IMR-90 (cell line): ENCODE measurements around the gene CCDC88A.

Experiments
- MXI1 ChIP-seq: IDR thresholded peaks from 2 replicates; pipeline ENCODE4 v1.6.1; 2012; ENCODE audit warnings: low read depth, mild to moderate bottlenecking, low read length, moderate library complexity, borderline replicate concordance
- POLR2A ChIP-seq: IDR thresholded peaks from 2 replicates; pipeline ENCODE4 v1.6.1; 2012; ENCODE audit warnings: mild to moderate bottlenecking, low read depth, low read length
- TF ChIP-seq, protein P1 (sequence below): conservative IDR thresholded peaks from 2 replicates; pipeline ENCODE4 v1.5.1; 2012; ENCODE audit warnings: mild to moderate bottlenecking, low read depth, low read length, improper control_type of control experiment

DNA sequence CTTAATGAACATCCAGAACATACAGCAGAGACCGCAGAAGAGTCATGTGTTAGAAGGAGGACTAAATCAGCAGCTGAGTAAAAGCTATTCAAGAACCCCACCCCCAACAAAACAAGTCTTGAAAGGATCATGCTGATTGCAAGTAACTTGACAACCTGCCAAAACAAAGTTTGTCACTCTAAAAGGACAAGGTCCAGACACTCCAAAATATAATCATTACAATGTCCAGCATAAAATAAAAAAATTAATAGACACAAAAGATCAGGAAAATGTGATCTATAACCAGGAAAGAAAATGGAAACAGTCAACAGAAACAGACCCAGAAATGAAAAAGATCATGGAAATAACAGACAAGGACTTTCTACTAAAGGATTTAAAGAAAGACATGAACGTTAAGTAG is 28.5 kb downstream of the CCDC88A start:
- TF ChIP-seq, protein P1, sequence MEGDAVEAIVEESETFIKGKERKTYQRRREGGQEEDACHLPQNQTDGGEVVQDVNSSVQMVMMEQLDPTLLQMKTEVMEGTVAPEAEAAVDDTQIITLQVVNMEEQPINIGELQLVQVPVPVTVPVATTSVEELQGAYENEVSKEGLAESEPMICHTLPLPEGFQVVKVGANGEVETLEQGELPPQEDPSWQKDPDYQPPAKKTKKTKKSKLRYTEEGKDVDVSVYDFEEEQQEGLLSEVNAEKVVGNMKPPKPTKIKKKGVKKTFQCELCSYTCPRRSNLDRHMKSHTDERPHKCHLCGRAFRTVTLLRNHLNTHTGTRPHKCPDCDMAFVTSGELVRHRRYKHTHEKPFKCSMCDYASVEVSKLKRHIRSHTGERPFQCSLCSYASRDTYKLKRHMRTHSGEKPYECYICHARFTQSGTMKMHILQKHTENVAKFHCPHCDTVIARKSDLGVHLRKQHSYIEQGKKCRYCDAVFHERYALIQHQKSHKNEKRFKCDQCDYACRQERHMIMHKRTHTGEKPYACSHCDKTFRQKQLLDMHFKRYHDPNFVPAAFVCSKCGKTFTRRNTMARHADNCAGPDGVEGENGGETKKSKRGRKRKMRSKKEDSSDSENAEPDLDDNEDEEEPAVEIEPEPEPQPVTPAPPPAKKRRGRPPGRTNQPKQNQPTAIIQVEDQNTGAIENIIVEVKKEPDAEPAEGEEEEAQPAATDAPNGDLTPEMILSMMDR: no peak
- no peak for TF ChIP-seq MXI1
- TF ChIP-seq POLR2A: no peak
